Uterus (tissue), 4 donors: ENCODE measurements around the gene PALD1. TPM values are rescaled to one million over a fixed set of nuclear protein-coding genes. Genes with fewer than 3 reads are reported as not detected.

Experiments used
- DNase-seq, 2 donors: peaks; one replicate each; pipeline ENCODE4 v3.0.0-alpha.2; 2019 to 2020
- H3K27ac ChIP-seq, 2 donors: fragments of 200-600 bp; sonication (generic); 1 replicate in 1 of 2; 2 replicates in 1 of 2; pipeline ENCODE4 v1.5.1; 2016 to 2018
- H3K27me3 ChIP-seq, 2 donors: fragments of 200-600 bp; sonication (generic); one replicate each; pipeline ENCODE4 v1.5.1; 2018 to 2019; ENCODE audit warnings: control low read depth in 1 of 2
- H3K36me3 ChIP-seq, 2 donors: fragments of 200-600 bp; sonication (generic); one replicate each; pipeline ENCODE4 v1.5.1; 2019; ENCODE audit warnings: control low read depth in 1 of 2
- H3K4me1 ChIP-seq, 2 donors: fragments of 200-600 bp; sonication (generic); one replicate each; pipeline ENCODE4 v1.5.1; 2018 to 2019; ENCODE audit warnings: control low read depth in 1 of 2
- H3K4me3 ChIP-seq, 2 donors: fragments of 200-600 bp; sonication (generic); 1 replicate in 1 of 2; 2 replicates in 1 of 2; pipeline ENCODE4 v1.5.1; 2018 to 2019; ENCODE audit warnings: mild to moderate bottlenecking in 1 of 2
- H3K9me3 ChIP-seq, 2 donors: fragments of 200-600 bp; sonication (generic); one replicate each; pipeline ENCODE4 v1.5.1; 2019; ENCODE audit warnings: control low read depth in 1 of 2
- CTCF ChIP-seq, 4 experiments: fragments of 200-600 bp in 2 of 4; fragments of 450-650 bp in 2 of 4; sonication (generic) in 2 of 4; IDR thresholded peaks; one replicate each; pipeline ENCODE4 v1.5.1; 2016 to 2019; ENCODE audit warnings: antibody characterized with exemption in 4 of 4, mild to moderate bottlenecking in 2 of 4, moderate library complexity in 1 of 4
- POLR2A ChIP-seq, 2 donors: fragments of 450-650 bp; IDR thresholded peaks; one replicate each; pipeline ENCODE4 v1.6.1; 2016; ENCODE audit warnings: antibody characterized with exemption in 2 of 2, mild to moderate bottlenecking in 1 of 2, moderate library complexity in 1 of 2
- intact Hi-C: fragments of 100-400 bp; cut with DNase I; formaldehyde crosslinking; loops from one replicate; pipeline ENCODE4 v1.15.1; 2023; ENCODE audit warnings: low total_unique reads
- total RNA-seq, 4 donors: library from RNA; depleted of rRNA in 3 of 4; stranded (reverse); fragments of >200 nt in 3 of 4; gene quantifications; one replicate each; pipeline versions ENCODE4 v1.1.0 to v1.2.4, GENCODE V29; 2014 to 2023
- donor health status: DM: yes; HTN: yes; CAD: no.

PALD1 gene
- total RNA-seq, 4 donors from 2014 or later = 1.8 to 21.6 (median 10.3) TPM

GRCh38 chr10:70514591-70514990 is 36.0 kb downstream of the PALD1 start:
- H3K27ac ChIP-seq = no peak overlapping the region
- H3K4me1 ChIP-seq = peaks cover 0 to 9% of the 10 kb centered on the region in 2 donors
- no peaks in the 10 kb centered on the region for H3K9me3 ChIP-seq
- no peak overlapping the region for H3K4me3 ChIP-seq
- intact Hi-C loops = no loop called here
- DNase-seq = no peak
- H3K36me3 ChIP-seq = no peaks in the 10 kb centered on the region
- no peak for TF ChIP-seq CTCF (IDR thresholded peaks at IDR 0.05)
- TF ChIP-seq POLR2A (IDR thresholded peaks at IDR 0.05) = no peak
- H3K27me3 ChIP-seq = no peaks in the 10 kb centered on the region

GRCh38 chr10:70515035-70515667 is 36.6 kb downstream of the PALD1 start:
- H3K4me3 ChIP-seq = no peak overlapping the region
- no peak for DNase-seq
- H3K27ac ChIP-seq = no peak overlapping the region
- H3K27me3 ChIP-seq = no peaks in the 10 kb centered on the region
- peaks cover 0 to 3% of the 10 kb centered on the region in 2 donors for H3K4me1 ChIP-seq
- intact Hi-C loops = no loop called here
- H3K36me3 ChIP-seq = no peaks in the 10 kb centered on the region
- no peaks in the 10 kb centered on the region for H3K9me3 ChIP-seq
- no peak for TF ChIP-seq POLR2A (IDR thresholded peaks at IDR 0.05)
- TF ChIP-seq CTCF (IDR thresholded peaks at IDR 0.05) = no peak

GRCh38 chr10:70518695-70519094 is 40.1 kb downstream of the PALD1 start:
- DNase-seq = no peak
- Histone ChIP-seq H3K4me1 (no peaks in the 10 kb centered on the region), H3K27me3 (no peaks in the 10 kb centered on the region), H3K4me3 (no peak overlapping the region), H3K9me3 (no peaks in the 10 kb centered on the region), H3K36me3 (no peaks in the 10 kb centered on the region), H3K27ac (no peak overlapping the region)
- TF ChIP-seq CTCF (IDR thresholded peaks at IDR 0.05) (no peak), POLR2A (IDR thresholded peaks at IDR 0.05) (no peak)
- intact Hi-C loops = no loop called here

- intact Hi-C loops = no loop called here
- no peak for DNase-seq
- no peaks in the 10 kb centered on the region for H3K36me3 ChIP-seq
- H3K4me1 ChIP-seq = no peaks in the 10 kb centered on the region
- H3K4me3 ChIP-seq = no peak overlapping the region
- TF ChIP-seq POLR2A (IDR thresholded peaks at IDR 0.05) = no peak
- no peak for TF ChIP-seq CTCF (IDR thresholded peaks at IDR 0.05)
- no peak overlapping the region for H3K27ac ChIP-seq
- no peaks in the 10 kb centered on the region for H3K9me3 ChIP-seq
- H3K27me3 ChIP-seq = no peaks in the 10 kb centered on the region
Observed at GRCh38 chr10:70523057-70523456, 44.5 kb downstream of the PALD1 start.

GRCh38 chr10:70523549-70523948 is 45.0 kb downstream of the PALD1 start:
- Histone ChIP-seq H3K4me1 (no peaks in the 10 kb centered on the region), H3K4me3 (no peak overlapping the region), H3K36me3 (no peaks in the 10 kb centered on the region), H3K27me3 (no peaks in the 10 kb centered on the region), H3K9me3 (no peaks in the 10 kb centered on the region), H3K27ac (no peak overlapping the region)
- no peak for DNase-seq
- no peak for TF ChIP-seq POLR2A (IDR thresholded peaks at IDR 0.05)
- no peak for TF ChIP-seq CTCF (IDR thresholded peaks at IDR 0.05)
- intact Hi-C loops = no loop called here
